GM19395 (cell line): ENCODE data around the gene HTRA3.

Source experiments
- ATAC-seq: cut with Tn5 transposase; IDR thresholded peaks from one replicate; pipeline ENCODE4 v1.9.1; 2021; ENCODE audit warnings: mild to moderate bottlenecking, moderate library complexity; ENCODE audit not compliant: unreplicated experiment

Gene HTRA3

DNA sequence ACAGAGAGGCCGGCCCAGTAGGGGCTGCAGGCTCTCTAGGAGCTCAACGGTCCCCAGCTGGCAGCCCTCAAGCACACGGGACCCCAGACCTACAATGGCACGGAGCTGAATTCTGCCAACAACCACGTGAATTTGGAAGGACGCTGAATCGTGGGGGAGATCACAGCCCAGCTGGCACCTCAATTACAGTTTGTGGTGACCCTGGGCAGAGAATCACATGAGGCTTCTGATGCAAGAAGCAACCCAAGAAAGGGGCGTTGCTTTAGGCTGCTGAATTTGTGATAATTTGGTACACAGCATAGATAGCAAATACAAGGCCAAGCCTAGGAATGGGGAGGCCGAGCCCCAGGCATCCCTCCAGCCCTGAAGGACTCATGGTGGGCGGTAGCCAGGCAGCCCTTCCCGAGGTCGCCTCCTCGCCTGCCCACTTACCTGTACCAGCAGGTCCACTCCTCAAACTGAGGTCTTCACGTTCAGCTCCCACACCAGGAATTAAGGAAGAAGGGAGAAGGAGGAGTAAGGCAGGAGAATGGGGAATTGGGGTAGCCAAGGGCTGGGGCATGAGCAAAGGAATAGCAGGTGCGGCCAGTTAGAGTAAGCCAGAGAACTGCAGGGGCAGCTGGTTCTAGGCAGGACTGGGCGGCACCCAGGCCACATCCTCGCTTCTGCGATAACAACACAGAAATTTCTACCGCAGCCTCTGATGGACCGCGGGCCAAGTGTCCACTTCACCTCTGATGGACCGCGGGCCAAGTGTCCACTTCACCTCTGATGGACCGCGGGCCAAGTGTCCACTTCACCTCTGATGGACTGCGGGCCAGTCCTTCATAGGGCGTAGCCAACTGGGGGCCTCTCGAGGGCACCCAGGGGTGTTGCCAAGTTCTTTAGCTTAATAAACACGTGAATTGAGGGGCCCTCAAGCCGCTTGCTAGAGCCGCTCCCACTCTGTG, 23.4 kb upstream of the HTRA3 start:
- no peak for ATAC-seq

DNA sequence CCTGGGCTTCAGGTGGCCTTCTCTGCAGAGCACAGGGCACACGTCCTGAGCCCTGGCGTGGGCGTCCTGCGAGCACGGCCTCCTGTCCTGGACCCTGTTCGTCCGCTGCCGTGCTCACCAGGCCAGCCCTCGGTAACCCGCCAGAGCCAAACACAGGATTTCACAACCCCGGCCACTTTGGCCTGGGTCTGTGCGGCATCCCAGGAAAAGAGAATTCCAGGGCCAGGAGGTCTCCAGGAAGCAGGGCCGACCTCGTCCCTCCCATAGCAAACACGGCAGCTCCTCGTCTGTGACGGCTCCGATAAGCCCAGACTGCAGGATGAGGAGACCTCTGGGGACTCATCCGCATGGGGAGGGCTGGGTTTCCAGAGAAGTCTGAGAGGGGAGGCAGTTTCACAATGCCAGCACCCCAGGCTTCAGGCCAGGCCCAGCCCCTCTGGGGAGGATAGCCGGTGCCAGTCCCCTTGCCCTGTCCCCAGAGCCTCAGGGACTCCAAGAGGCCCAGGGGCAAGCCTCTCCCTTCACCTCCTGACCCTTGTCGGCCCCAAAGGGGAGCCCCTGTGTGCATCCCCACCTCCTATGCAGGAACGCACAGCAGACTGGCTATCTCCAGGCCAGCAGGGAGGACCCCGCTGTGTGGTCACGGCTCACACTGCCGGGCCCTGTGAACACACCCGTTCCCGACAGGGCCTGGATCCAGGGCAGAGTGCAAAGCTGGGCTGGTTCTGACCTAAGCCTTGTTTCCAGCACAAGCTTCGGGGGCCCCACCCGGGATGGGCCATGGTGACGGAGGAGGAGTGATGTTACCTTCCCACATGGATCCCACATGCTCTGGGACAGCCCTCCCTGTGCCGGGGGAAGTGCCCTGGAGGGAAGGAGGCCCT, 22.3 kb upstream of the HTRA3 start:
- ATAC-seq, result no peak

DNA sequence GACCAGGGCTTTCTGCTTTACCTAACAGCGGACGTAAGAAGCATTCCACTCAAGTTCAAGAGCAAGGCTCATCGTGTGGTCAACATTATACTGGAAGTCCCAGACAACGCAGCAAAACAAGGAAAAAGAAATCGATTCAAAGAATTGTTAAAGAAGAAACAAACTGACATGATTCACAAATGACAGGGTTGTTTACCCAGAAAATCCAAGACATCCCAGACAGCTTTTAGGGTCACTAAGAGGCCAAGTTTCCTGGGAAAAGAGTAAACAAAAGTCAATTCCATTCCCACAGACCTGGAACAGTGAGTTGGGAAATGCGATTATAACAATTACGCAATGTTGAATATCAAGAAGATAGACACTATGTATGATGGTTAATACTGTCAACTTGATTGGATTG, 21.5 kb upstream of the HTRA3 start:
- no peak for ATAC-seq

DNA sequence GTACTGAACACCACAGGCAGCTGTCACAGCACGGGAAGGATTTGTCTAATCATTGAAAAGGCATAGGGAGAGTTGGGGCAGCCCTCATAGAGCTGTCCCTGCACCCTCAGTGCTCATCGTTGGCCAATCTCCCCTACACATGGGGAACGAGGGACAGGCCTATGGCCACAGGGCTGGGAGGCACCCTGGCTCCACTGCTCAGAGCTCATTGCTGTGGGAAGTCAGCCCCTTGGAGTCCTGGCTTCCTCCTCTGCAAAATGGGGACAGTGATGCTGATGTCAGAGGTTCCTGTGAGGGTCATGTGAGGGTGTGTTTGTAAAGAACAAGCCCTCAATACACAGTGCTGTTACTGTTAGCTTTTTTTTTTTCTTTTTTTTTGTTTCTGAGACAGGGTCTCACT, 19.3 kb upstream of the HTRA3 start:
- no peak for ATAC-seq

DNA sequence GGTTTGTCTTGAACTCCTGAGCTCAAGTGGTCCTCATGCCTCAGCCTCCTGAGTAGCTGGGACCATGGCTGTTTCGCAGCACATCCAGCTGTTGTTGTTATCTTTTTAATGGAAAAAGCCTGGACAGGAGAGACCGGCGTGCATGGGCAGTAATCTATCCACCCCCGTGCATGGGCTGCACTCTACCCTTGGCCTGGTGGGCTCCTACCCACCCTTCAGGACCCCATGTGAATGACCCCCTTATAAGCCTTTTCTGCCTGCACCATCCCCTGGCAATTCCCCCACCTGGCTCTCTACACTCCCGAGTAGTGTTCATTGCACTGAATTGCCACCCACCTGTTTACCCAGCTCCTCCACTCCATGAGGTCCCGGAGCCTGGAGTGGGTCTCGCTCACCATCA, 18.9 kb upstream of the HTRA3 start:
- no peak for ATAC-seq

DNA sequence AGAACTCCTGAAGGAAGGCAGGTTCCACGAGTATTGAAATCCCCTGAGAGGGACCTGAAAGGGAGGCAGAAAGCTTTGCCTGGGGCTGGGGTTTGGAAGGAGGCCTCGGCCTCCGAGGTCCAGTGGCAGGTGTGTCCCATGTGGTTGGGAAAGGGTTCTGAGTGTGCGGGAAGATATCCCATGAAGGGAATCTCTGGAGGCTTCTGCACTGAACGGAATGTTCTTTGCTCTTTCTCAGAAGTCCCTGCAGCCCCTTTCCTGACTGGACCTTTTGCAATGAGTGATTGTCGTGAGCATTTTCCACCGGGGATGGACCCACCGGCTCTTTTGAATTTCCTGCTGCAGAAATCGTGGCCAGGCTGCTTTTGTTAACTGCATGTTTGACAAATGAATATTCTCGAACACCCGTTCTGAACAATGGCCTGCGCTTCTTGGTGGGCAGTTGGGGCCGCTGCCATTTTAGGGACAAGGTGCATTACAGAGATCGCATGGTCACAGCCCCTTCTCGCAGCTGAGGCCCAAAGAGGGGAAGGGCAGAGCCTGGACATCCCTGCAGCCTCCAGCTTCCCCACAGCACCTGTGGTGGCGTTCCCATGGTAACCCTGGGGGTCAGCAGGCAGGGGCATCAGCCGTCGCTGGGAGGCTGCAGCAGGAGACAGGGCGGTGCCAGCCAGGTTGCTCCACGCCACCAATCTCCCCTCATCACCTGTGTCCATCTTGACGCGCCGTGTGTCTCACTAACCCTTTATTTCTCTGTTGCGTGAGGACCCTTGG, 18.3 kb upstream of the HTRA3 start:
- ATAC-seq, result no peak

DNA sequence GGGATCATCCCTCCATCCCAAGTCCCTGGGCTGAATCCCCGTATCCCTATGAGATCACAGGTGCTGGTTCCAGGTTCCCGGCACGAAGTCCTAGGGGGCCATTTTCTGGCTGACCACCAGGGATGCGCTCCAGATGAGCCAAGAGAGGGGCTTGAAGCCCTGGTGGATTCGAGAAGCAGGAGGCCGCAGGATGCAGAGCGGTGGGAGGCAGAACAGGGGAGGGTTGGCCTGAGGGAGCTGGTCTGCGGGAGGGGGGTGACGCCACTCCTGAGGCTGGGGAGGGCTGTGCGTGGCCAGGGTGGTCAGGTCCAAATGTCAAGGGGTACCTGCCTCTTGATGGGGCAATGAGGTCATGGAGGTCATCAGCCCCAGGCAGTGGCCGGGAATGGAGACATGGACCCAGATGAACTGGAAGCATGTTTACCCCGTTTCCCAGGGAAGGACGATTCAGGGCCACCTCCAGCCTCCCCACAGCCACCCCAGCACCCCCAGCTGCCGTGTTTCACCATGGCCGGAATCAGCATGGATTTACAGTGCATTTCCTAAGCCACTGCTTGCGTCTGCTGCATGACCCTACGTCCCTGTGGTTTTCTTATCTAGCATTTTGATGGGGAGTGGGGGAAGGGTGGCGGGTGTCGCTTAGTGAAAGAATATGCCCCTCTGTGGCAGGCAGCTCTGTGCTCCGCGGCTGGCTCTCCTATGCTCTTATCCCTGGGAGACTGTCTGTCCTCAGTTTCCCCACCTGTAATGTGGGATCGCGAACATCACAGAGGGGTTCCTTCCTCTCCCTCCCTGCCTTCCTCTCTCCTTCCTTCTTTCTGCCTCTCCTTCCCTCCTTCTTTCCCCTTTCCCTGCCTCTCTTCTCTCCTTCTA, 17.0 kb upstream of the HTRA3 start:
- no peak for ATAC-seq

DNA sequence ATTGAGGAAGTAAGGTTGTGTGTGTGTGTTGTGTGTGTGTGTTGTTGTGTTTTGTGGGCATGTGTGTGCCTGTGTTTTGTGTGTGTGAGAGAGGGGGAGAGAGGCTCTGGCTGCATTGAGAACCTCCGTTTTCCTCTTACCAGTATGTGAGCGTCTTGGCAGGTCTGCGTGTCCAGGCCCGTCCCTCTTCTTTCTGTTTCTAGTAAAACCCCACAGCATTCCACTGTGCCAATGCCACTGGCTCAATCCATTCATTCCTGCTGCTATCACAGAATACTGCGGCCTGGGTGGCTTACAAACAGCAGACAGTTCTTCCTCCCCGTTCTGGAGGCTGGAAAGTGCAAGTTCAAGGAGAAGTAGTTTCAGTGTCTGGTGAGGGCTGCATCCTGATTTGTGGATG, 15.5 kb upstream of the HTRA3 start:
- no peak for ATAC-seq

DNA sequence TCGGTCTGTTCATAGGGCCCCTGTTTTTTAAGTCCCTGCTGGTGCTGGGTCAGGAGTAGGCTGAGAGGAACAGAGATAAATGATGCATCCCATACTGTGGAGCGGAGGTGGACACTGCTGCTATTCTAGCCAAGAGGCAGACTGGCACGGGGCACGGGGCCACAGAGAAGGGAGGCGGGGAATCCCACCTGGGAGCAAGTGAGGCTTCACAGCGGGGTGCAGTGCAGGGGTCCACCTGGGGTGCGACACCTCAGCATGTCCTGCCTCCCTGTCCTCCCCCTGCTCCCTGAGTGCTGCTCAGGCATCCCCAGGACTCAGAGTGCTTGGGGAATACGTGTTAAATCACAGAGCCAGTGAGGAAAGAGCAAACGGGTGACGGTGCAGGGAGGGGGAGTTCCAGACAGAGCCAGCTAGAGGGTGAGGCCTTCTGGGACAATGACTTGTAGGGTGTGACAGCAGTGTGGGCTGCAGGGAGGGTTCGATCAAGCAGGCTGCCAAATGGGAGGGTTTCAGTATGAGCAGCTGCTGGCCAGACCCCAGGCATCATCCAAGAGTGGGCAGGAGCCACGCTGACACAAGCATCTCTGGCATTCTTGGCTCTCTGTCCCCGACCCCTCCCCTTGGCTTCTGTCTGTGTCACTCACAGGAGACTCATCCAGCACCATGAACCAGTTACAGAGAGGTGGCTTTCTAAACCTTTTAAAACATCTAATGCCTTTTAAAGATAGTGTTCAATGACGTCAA, 13.7 kb upstream of the HTRA3 start:
- no peak for ATAC-seq

DNA sequence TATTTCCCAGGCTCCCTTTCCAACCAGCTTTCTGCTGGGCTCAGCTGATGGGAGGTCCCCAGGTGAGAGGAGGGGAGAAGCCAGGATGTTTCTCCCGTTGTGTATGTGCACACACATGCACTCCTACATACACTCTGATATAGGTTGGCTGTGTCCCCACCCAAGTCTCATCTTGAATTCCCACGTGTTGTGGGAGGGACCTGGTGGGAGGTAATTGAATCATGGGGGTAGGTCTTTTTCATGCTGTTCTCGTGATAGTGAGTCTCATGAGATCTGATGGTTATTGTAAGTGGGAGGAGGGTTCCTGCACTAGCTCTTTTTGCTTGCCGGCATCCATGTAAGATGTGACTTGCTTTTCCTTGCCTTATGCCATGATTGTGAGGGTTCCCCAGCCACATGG, 11.7 kb upstream of the HTRA3 start:
- ATAC-seq, result no peak

DNA sequence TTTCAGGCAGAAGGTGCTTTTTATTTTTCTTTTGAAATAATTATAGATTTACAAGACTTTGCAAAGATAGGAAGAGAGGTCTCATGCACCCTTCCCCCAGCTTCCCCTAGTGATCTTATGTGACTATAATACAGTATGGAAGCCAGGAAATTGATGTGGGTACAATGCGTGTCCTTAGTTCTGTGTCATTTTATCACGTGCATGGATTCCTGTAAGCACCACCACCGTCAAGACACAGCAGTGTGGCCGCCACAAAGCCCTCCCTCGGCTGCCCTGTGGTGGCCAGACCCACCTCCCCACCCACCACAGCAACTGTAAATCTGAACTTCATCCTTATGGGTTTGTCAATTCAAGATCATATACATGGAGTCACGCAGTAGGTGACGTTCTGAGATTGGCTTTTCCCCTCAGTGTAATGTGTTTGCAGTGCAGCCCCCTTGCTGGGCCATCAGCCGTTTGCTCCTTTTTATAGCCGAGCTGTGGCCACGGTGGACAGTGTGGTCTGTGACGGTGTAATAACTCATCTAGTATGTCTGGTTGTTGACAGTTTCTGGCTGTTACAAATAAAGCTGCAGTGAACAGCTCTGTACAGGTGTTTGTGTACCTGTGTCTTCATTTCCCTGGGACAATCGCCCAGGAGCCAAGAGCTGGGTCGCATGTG, 10.9 kb upstream of the HTRA3 start:
- no peak for ATAC-seq

DNA sequence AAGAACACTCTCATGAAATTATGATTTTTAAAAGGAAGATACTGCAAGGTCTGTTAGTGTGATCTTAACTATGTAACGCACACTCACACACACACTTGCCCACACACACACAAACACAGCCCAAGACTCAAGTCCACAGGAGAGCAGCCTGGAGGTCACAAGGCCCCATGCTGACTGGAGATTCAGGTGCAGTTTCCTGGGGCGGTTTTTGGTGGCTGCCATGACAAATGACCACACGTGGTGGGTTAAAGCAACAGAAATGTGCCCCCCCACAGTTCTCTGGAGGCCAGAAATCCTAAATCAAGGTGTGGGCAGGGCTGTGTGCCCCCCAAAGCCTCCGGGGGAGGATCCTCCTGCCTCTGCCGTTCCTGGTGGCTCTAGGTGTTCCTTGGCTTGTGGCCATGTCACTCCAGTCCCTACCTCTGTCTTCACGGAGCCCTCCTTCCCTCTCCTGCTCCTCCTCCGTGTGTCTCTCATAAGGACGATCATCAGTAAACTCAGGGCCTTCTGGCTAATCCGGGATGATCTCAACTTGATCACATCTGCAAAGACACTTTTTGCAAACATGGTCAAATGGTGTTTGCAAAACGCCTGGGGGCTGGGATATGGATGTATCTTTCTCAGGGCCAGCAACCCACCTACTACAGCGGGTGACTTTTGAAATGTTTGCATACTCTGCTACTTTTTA, 9.7 kb upstream of the HTRA3 start:
- no peak for ATAC-seq

DNA sequence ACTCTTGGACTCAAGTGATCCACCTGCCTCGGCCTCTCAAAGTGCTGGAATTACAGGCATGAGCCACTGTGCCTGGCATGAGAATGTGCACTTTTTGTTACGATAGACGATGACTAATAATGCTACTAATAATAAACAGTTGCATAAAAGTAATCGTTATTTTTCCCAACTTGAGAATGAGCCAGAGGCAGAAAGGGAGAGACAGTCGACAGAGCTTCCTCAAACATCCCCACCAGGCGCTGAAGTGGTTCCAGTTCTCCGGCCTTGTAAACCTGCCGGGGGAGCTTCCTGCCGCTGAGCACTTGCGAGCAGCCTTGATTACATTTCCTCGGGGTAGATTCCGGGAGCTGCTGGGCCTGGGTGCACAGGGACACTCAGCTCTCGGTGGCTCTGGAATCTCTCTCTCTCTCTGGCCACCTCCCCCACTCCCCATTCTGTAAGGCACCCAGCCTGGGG, 8.9 kb upstream of the HTRA3 start:
- no peak for ATAC-seq

DNA sequence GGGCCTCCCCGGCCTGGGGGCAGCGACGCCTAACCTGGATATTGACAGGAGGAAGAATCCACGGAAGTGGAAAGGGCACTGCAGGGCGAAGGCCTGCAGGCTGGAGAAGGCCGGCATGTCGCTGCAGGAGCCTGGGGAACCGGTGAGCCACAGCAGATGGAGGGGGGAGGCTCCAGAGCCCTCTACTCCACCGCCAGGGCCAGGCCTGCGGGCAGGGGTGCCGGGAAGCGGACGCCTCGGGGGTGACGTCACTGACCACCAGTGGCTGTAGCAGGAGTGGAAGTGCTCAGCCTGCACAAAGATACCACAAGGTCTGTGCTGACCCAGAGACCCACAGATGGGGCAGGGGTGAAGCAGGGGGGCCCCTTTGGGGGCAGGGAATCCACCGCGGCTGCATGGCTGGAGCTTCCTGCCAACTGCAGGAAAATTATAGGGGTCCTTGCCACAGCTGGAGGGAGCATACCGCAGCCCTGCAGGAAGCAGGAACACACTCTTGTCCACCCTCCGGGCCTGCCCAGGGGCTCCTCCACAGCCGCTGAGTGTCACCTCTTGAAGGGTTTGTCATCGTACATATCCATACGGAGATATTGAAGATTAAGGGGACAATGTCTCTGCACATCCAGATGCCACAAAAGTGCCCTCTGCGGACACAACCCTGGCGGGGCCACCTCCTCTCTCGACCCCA, 7.6 kb upstream of the HTRA3 start:
- no peak for ATAC-seq

DNA sequence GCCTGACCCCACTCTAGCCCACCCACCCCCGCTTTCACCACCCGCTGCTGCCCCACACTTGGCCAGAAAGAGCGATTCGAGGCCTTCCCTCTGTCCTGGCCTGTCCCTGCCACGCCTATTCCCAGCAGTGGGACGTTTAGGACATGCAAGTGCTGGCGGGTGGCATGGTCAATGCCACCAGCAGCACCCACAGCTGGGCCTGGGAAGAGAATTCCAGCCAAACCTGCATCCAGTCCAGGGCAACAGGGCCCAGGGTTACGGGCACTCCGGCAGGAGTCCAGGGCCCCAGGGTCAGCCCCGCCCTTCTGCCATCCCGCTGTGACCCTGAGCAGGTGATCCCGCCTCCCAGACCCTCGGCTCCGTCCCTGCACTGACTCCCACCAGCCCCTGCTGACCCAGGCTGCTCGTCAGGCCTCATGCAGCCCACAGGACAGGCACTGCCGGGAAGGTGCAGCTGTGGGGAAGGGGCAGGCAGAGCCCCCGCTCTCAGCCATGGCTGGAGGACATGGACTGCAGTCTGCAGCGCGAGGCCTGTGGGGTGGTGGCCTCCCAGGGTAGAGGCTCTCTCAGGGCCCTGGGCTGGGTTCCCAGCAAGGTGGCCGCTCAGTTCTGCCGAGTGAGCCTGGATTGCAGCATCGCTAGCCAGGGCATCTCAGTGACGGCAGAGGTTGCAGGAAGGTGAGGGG, 6.8 kb upstream of the HTRA3 start:
- ATAC-seq, result no peak

DNA sequence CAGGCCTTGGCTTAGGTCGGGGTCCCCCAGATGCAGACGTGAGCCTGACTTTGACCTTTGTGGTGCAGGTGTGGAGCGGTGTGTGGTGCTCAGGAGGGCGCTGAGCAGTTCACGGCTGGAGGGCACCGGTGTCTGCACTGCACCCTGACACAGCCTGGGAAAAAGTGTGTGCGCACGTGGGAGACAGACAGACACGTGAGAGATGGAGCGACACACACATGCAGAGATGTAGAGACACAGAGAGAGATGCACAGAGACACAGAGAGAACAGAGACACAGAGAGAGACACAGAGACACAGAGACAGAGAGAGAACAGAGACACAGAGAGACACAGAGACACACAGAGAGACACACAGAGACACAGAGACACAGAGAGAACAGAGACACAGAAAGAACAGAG, 6.2 kb upstream of the HTRA3 start:
- ATAC-seq, result no peak

DNA sequence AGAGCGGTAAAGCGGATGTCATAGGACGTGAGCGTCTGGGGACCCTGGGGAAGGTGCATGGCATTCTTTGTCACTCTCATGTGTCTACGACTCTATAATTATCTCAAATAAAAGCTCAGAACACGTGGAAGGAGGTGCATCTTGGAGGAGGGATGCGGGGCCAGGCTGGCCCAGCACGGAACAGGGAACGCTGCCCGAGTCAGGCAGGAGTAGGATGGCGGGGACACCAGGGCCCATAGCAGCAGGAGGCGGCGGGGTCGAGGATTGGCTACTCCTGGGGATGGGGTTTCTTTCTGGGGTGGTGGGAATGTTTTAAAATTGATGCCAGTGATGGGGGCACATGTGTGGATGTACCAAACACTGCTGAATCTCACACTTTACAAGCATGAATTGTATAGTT, 5.4 kb upstream of the HTRA3 start:
- ATAC-seq, result no peak
